GM18873 (cell line): Measurements from ENCODE around the gene DRAXIN.

Experiments used
- ATAC-seq: cut with Tn5 transposase; IDR thresholded peaks from one replicate; pipeline ENCODE4 v1.9.1; 2021; ENCODE audit warnings: mild to moderate bottlenecking, moderate library complexity, moderate number of reproducible peaks; ENCODE audit not compliant: unreplicated experiment, low FRiP score

The DRAXIN gene

GRCh38 chr1:11705596-11705995, 14.1 kb downstream of the DRAXIN start:
- no peak for ATAC-seq

- ATAC-seq, result no peak
These were observed 14.8 kb downstream of the DRAXIN start for GRCh38 chr1:11706292-11706691.

GRCh38 chr1:11707621-11708276, 16.2 kb downstream of the DRAXIN start:
- no peak for ATAC-seq

GRCh38 chr1:11708554-11709350, 17.2 kb downstream of the DRAXIN start:
- no peak for ATAC-seq

- no peak for ATAC-seq
These were observed 20.0 kb downstream of the DRAXIN start for GRCh38 chr1:11711490-11711889.

- ATAC-seq, result no peak
These were observed 20.8 kb downstream of the DRAXIN start for GRCh38 chr1:11712285-11712684.

GRCh38 chr1:11713095-11713494, 21.6 kb downstream of the DRAXIN start:
- no peak for ATAC-seq

- ATAC-seq, result no peak
These were observed 23.5 kb downstream of the DRAXIN start for GRCh38 chr1:11714831-11715575.

GRCh38 chr1:11719313-11720032, 28.0 kb downstream of the DRAXIN start:
- ATAC-seq, result no peak

GRCh38 chr1:11720033-11720376, 28.5 kb downstream of the DRAXIN start:
- ATAC-seq, result no peak

GRCh38 chr1:11720525-11720924, 29.0 kb downstream of the DRAXIN start:
- no peak for ATAC-seq

- ATAC-seq, result no peak
These were observed 29.8 kb downstream of the DRAXIN start for GRCh38 chr1:11721311-11721710.

- no peak for ATAC-seq
These were observed 31.0 kb downstream of the DRAXIN start for GRCh38 chr1:11722538-11722937.

GRCh38 chr1:11725616-11726015, 34.1 kb downstream of the DRAXIN start:
- no peak for ATAC-seq

- no peak for ATAC-seq
These were observed 35.6 kb downstream of the DRAXIN start for GRCh38 chr1:11727119-11727518.

GRCh38 chr1:11728126-11728806, 36.8 kb downstream of the DRAXIN start:
- no peak for ATAC-seq

- no peak for ATAC-seq
These were observed 37.6 kb downstream of the DRAXIN start for GRCh38 chr1:11729155-11729497.

- no peak for ATAC-seq
These were observed 38.3 kb downstream of the DRAXIN start for GRCh38 chr1:11729498-11730428.

GRCh38 chr1:11730429-11730891, 39.0 kb downstream of the DRAXIN start:
- no peak for ATAC-seq
